IMR-90 (cell line): ENCODE results near the gene NCS1. TPM values are rescaled to one million over a fixed set of nuclear protein-coding genes. Genes with fewer than 3 reads are reported as not detected.
A peak's percentile ranks its signal among the peaks of the same experiment; 100 is the strongest.

Experiments used
- ATAC-seq: fragments of 200-7000 bp; cut with Tn5 transposase; 2 replicates; pipeline ENCODE4 v1.9.1; 2020; ENCODE audit warnings: low read depth, mild to moderate bottlenecking, moderate library complexity
- BruUV-seq: library from RNA; stranded (reverse); fragments of 400-500 nt; replicated peaks from 2 replicates; lab custom pipeline; 2021; lab: Mats Ljungman, UMichigan
- CTCF ChIA-PET: fragments of 300-600 bp; formaldehyde crosslinking; extraction: SDS; loops from one replicate; lab custom pipeline; 2021; ENCODE audit warnings: antibody characterized with exemption; lab: Yijun Ruan, JAX
- POLR2A ChIA-PET: fragments of 300-600 bp; sonication (Branson Sonifier 250); formaldehyde crosslinking; loops from one replicate; lab custom pipeline; 2022; ENCODE audit warnings: antibody characterized with exemption; ENCODE audit not compliant: unreplicated experiment; lab: Charles Lee
- DNase-seq: peaks from one replicate; pipeline ENCODE4 v3.0.0; 2013
- H2AFZ ChIP-seq: replicated peaks from 2 replicates; pipeline ENCODE3; 2013; ENCODE audit warnings: low read length, mild to moderate bottlenecking; ENCODE audit not compliant: poor library complexity
- H2AK5ac ChIP-seq: 2 replicates; pipeline ENCODE4 v1.6.1; 2013; ENCODE audit warnings: low read depth, low read length, inconsistent platforms
- H2AK9ac ChIP-seq: replicated peaks from 2 replicates; pipeline ENCODE3; 2013; ENCODE audit warnings: mild to moderate bottlenecking, low read depth, low read length, moderate library complexity; ENCODE audit not compliant: poor library complexity
- H2BK120ac ChIP-seq: 2 replicates; pipeline ENCODE4 v1.6.1; 2013; ENCODE audit warnings: low read depth, low read length, inconsistent platforms
- H2BK15ac ChIP-seq: 3 replicates; pipeline ENCODE4 v1.6.1; 2013; ENCODE audit warnings: low read depth, low read length, inconsistent platforms
- H2BK20ac ChIP-seq: 2 replicates; pipeline ENCODE4 v1.6.1; 2013; ENCODE audit warnings: low read depth, mild to moderate bottlenecking, inconsistent platforms, low read length, moderate library complexity
- H2BK5ac ChIP-seq: 2 replicates; pipeline ENCODE4 v1.6.1; 2013; ENCODE audit warnings: mild to moderate bottlenecking, low read depth, low read length, inconsistent platforms; ENCODE audit not compliant: poor library complexity, severe bottlenecking
- H3K14ac ChIP-seq: replicated peaks from 2 replicates; pipeline ENCODE4 v1.6.1; 2013; ENCODE audit warnings: low read depth, low read length, inconsistent platforms
- H3K18ac ChIP-seq: 2 replicates; pipeline ENCODE4 v1.6.1; 2013; ENCODE audit warnings: low read depth, low read length, control low read depth
- H3K23ac ChIP-seq: 2 replicates; pipeline ENCODE4 v1.6.1; 2013; ENCODE audit warnings: low read depth, low read length, inconsistent platforms
- H3K27ac ChIP-seq: 2 replicates; pipeline ENCODE4 v1.5.1; 2013; ENCODE audit warnings: mild to moderate bottlenecking, control low read depth, low read length; ENCODE audit not compliant: insufficient read depth
- H3K27me3 ChIP-seq: 2 replicates; pipeline ENCODE4 v1.6.1; 2013; ENCODE audit warnings: low read length; ENCODE audit not compliant: control insufficient read depth, insufficient read depth
- H3K36me3 ChIP-seq: 2 replicates; pipeline ENCODE4 v1.6.1; 2013; ENCODE audit warnings: low read length, mixed read lengths; ENCODE audit not compliant: control insufficient read depth, insufficient read depth
- H3K4ac ChIP-seq: 2 replicates; pipeline ENCODE4 v1.6.1; 2013; ENCODE audit warnings: low read depth, low read length, inconsistent platforms
- H3K4me1 ChIP-seq: 2 replicates; pipeline ENCODE4 v1.6.1; 2013; ENCODE audit warnings: low read length, mixed read lengths; ENCODE audit not compliant: control insufficient read depth, insufficient read depth
- H3K4me2 ChIP-seq: 2 replicates; pipeline ENCODE4 v1.6.1; 2013; ENCODE audit warnings: low read depth, mild to moderate bottlenecking, control low read depth, low read length, moderate library complexity
- H3K4me3 ChIP-seq: 2 replicates; pipeline ENCODE4 v1.5.1; 2013; ENCODE audit warnings: low read depth, mild to moderate bottlenecking, control low read depth, low read length, moderate library complexity; ENCODE audit not compliant: insufficient read depth
- H3K56ac ChIP-seq: 2 replicates; pipeline ENCODE4 v1.6.1; 2013; ENCODE audit warnings: low read length, inconsistent platforms; ENCODE audit not compliant: insufficient read depth; ENCODE audit errors: extremely low read depth
- H3K79me1 ChIP-seq, 2 experiments: 2 replicates each; pipeline ENCODE4 v1.6.1; 2013; ENCODE audit warnings: low read length in 2 of 2, inconsistent platforms in 1 of 2, low read depth in 1 of 2
- H3K9ac ChIP-seq: 2 replicates; pipeline ENCODE4 v1.6.1; 2013; ENCODE audit warnings: low read depth, low read length, control low read depth
- H3K9me1 ChIP-seq: 2 replicates; pipeline ENCODE4 v1.6.1; 2013; ENCODE audit warnings: low read length, inconsistent platforms; ENCODE audit not compliant: insufficient read depth
- H3K9me3 ChIP-seq: 2 replicates; pipeline ENCODE4 v1.6.1; 2013; ENCODE audit warnings: low read length; ENCODE audit not compliant: control insufficient read depth, insufficient read depth
- H4K20me1 ChIP-seq: 2 replicates; pipeline ENCODE4 v1.6.1; 2013; ENCODE audit warnings: low read length, inconsistent platforms; ENCODE audit not compliant: insufficient read depth
- H4K5ac ChIP-seq: 2 replicates; pipeline ENCODE4 v1.6.1; 2013; ENCODE audit warnings: mild to moderate bottlenecking, low read depth, low read length, control low read depth
- H4K8ac ChIP-seq, 2 experiments: 2 replicates each; pipeline ENCODE4 v1.6.1; 2013; ENCODE audit warnings: low read depth in 2 of 2, low read length in 2 of 2, control low read depth in 1 of 2, inconsistent platforms in 1 of 2
- H4K91ac ChIP-seq: 2 replicates; pipeline ENCODE4 v1.6.1; 2013; ENCODE audit warnings: low read depth, low read length, inconsistent platforms; ENCODE audit not compliant: insufficient read depth
- BHLHE40 ChIP-seq: fragments of 150-350 bp; IDR thresholded peaks from 2 replicates; pipeline ENCODE4 v1.6.1; 2016; ENCODE audit warnings: mild to moderate bottlenecking, low read depth, low read length
- CHD1 ChIP-seq: IDR thresholded peaks from 2 replicates; pipeline ENCODE4 v1.6.1; 2012; ENCODE audit warnings: low read depth, low read length, improper control_type of control experiment
- CTCF ChIP-seq: conservative IDR thresholded peaks from 2 replicates; pipeline ENCODE4 v1.5.1; 2012; ENCODE audit warnings: mild to moderate bottlenecking, low read depth, low read length, improper control_type of control experiment
- ELK1 ChIP-seq: fragments of 150-350 bp; IDR thresholded peaks from 2 replicates; pipeline ENCODE4 v1.6.1; 2016; ENCODE audit warnings: low read depth, mild to moderate bottlenecking, low read length, moderate library complexity, borderline replicate concordance
- MAFK ChIP-seq: IDR thresholded peaks from 2 replicates; pipeline ENCODE4 v1.6.1; 2012; ENCODE audit warnings: low read depth, low read length, improper control_type of control experiment
- MAZ ChIP-seq: IDR thresholded peaks from 2 replicates; pipeline ENCODE4 v1.6.1; 2012; ENCODE audit warnings: low read depth, mild to moderate bottlenecking, low read length, improper control_type of control experiment, moderate library complexity, borderline replicate concordance
- MXI1 ChIP-seq: IDR thresholded peaks from 2 replicates; pipeline ENCODE4 v1.6.1; 2012; ENCODE audit warnings: low read depth, mild to moderate bottlenecking, low read length, moderate library complexity, borderline replicate concordance
- RCOR1 ChIP-seq: IDR thresholded peaks from 2 replicates; pipeline ENCODE4 v1.6.1; 2012; ENCODE audit warnings: mild to moderate bottlenecking, low read length, improper control_type of control experiment; ENCODE audit not compliant: insufficient replicate concordance
- WGBS, 2 experiments: methylation state at CpG; one replicate each; pipeline versions ENCODE4 v1.1.5 to v1.1.7; 2013; ENCODE audit warnings: missing lambda C conversion rate in 2 of 2; ENCODE audit not compliant: insufficient read length in 1 of 2; ENCODE audit errors: extremely low coverage in 2 of 2; 5-methylcytosine and 5-hydroxymethylcytosine counted together
- dilution Hi-C: fragments of 300-500 bp; cut with HindIII; formaldehyde crosslinking; loops from one replicate; pipeline ENCODE4 v1.14.3; 2018; ENCODE audit warnings: low sequenced_read_pairs; ENCODE audit not compliant: unreplicated experiment
- in situ Hi-C: fragments of 300-500 bp; cut with MboI; formaldehyde crosslinking; loops from 3 replicates; pipeline ENCODE4 v1.14.3; 2019; ENCODE audit warnings: low sequenced_read_pairs, inconsistent platforms, mixed read lengths
- intact Hi-C: fragments of 100-400 bp; cut with micrococcal nuclease; formaldehyde crosslinking; loops from 2 replicates; pipeline ENCODE4 v1.10.0; 2022
- polyA plus RNA-seq, 3 experiments: library from polyadenylated mRNA; depleted of rRNA; stranded (reverse); fragments of >200 nt; gene quantifications; 2 replicates each; pipeline ENCODE4 v1.2.3, GENCODE V29; 2012; ENCODE audit warnings: low replicate concordance in 1 of 3
- total RNA-seq: library from RNA; depleted of rRNA; stranded (reverse); fragments of >200 nt; gene quantifications from 2 replicates; pipeline ENCODE4 v1.2.3, GENCODE V29; 2012

The NCS1 gene
- total and polyA plus RNA-seq, 2 of the 4 experiments (the other 2 are of a cell fraction) = 41.0 to 60.5 TPM

GRCh38 chr9:130237076-130237475 lies 64.9 kb downstream of the NCS1 start:
- dilution Hi-C loops (loop anchor here (25.0 kb wide), 1 partner anchor 125 kb away; no protein-coding TSS in a partner anchor), in situ Hi-C loops (loop anchor here (25.0 kb wide), 1 partner anchor 125 kb away; no protein-coding TSS in a partner anchor), intact Hi-C loops (loop anchor here (2.0 to 10.0 kb wide), 3 partner anchors 64 to 352 kb away; partner anchors contain the start of gene NCS1)
- Histone ChIP-seq H3K14ac (no peak overlapping the region), H3K23ac (no peak overlapping the region), H4K20me1 (peaks cover 22% of the 10 kb centered on the region; the same call in 1 of the 2 replicates), H2AK5ac (no peak overlapping the region), H3K18ac (no peak overlapping the region), H2BK20ac (no peak overlapping the region), H2BK5ac (no peak overlapping the region), H3K56ac (no peak overlapping the region), H3K27ac (no peak overlapping the region), H3K4me2 (no peak overlapping the region), H3K36me3 (peaks cover 20% of the 10 kb centered on the region), H3K4me3 (no peak overlapping the region), H3K27me3 (no peaks in the 10 kb centered on the region), H3K4ac (no peak overlapping the region), H3K9me3 (no peaks in the 10 kb centered on the region), H3K79me1 (peaks cover 0 to 16% of the 10 kb centered on the region in 2 experiments; a peak in 2 of 4 replicates), H3K9me1 (peaks cover 19% of the 10 kb centered on the region), H3K9ac (no peak overlapping the region), H2BK15ac (no peak overlapping the region), H4K8ac (0 out of 4 replicates have a peak overlapping the region, but pooled peaks of 1 of the 2 experiments have one; percentile 5), H2AFZ (no peak overlapping the region), H2BK120ac (no peak overlapping the region), H2AK9ac (no peak overlapping the region), H3K4me1 (peaks cover 8% of the 10 kb centered on the region), H4K5ac (no peak overlapping the region), H4K91ac (no peak overlapping the region)
- TF ChIP-seq CTCF = no peak
- TF ChIP-seq RCOR1 = no peak
- no peak for TF ChIP-seq MXI1
- no peak for TF ChIP-seq MAFK
- no peak for TF ChIP-seq ELK1
- TF ChIP-seq CHD1 = no peak
- TF ChIP-seq MAZ = no peak
- TF ChIP-seq BHLHE40 = no peak
- POLR2A ChIA-PET = no interaction called here
- CTCF ChIA-PET = no interaction called here
- WGBS, 2 experiments = 90% methylated on average over 2 of the region's 11 CpGs; no CpG with 5 or more reads in 1 of the 2 experiments
- no TSS peak for BruUV-seq
- no peak for ATAC-seq
- no peak for DNase-seq
